H1 (cell line): ENCODE data around the gene APOOL. TPM values are rescaled to one million over a fixed set of nuclear protein-coding genes. Genes with fewer than 3 reads are reported as not detected.

Source experiments
- CTCF ChIA-PET: fragments of 300-600 bp; sonication (Branson Sonifier 250); formaldehyde crosslinking; loops from one replicate; lab custom pipeline; 2021; ENCODE audit not compliant: partially characterized antibody; lab: Charles Lee
- POLR2A ChIA-PET: fragments of 300-600 bp; sonication (Branson Sonifier 250); formaldehyde crosslinking; loops from one replicate; lab custom pipeline; 2021; ENCODE audit warnings: inconsistent platforms; ENCODE audit not compliant: partially characterized antibody; lab: Charles Lee
- DNase-seq, 2 experiments: peaks; one replicate each; pipeline versions ENCODE4 v3.0.0 to v3.0.0-alpha.2; 2010 to 2022; ENCODE audit warnings: low spot score in 2 of 2, low read depth in 1 of 2, mixed read lengths in 1 of 2
- FAIRE-seq: peaks from 2 replicates; lab custom pipeline; 2011; peaks lifted over from hg19 to GRCh38; lab: Jason Lieb, UNC
- H2AFZ ChIP-seq: 2 replicates; pipeline ENCODE4 v1.8.1; 2012; ENCODE audit warnings: low read length, inconsistent platforms
- H2AK5ac ChIP-seq: 2 replicates; pipeline ENCODE4 v1.6.1; 2013; ENCODE audit warnings: low read depth, low read length
- H2BK120ac ChIP-seq: replicated peaks from 2 replicates; pipeline ENCODE3; 2013; ENCODE audit warnings: low read depth, low read length, inconsistent platforms
- H2BK12ac ChIP-seq: 2 replicates; pipeline ENCODE4 v1.6.1; 2013; ENCODE audit warnings: low read depth, low read length
- H2BK15ac ChIP-seq: 2 replicates; pipeline ENCODE4 v1.6.1; 2013; ENCODE audit warnings: low read length
- H2BK20ac ChIP-seq: 2 replicates; pipeline ENCODE4 v1.6.1; 2013; ENCODE audit warnings: low read length
- H2BK5ac ChIP-seq: 2 replicates; pipeline ENCODE4 v1.6.1; 2013; ENCODE audit warnings: low read depth, low read length
- H3K14ac ChIP-seq: 2 replicates; pipeline ENCODE4 v1.6.1; 2013; ENCODE audit warnings: inconsistent platforms; ENCODE audit not compliant: insufficient read length
- H3K18ac ChIP-seq: 2 replicates; pipeline ENCODE4 v1.6.1; 2013; ENCODE audit warnings: low read length; ENCODE audit errors: extremely low read depth
- H3K23ac ChIP-seq: 2 replicates; pipeline ENCODE4 v1.6.1; 2013; ENCODE audit warnings: inconsistent platforms; ENCODE audit not compliant: insufficient read length
- H3K23me2 ChIP-seq: 2 replicates; pipeline ENCODE4 v1.6.1; 2013; ENCODE audit warnings: low read depth, low read length
- H3K27ac ChIP-seq: 2 replicates; pipeline ENCODE4 v1.6.1; 2011; ENCODE audit warnings: low read depth, low read length, inconsistent platforms
- H3K27me3 ChIP-seq, 4 experiments: replicated peaks in 1 of 4; 1 replicate in 1 of 4; 2 replicates in 3 of 4; pipeline versions ENCODE4 v1.6.1 to v1.8.1; 2011 to 2013; ENCODE audit warnings: low read length in 3 of 4, mild to moderate bottlenecking in 3 of 4, inconsistent platforms in 2 of 4, mixed read lengths in 2 of 4, moderate library complexity in 1 of 4; ENCODE audit not compliant: control insufficient read depth in 3 of 4, insufficient read depth in 3 of 4; ENCODE audit errors: extremely low read depth in 1 of 4
- H3K36me3 ChIP-seq, 4 experiments: 2 replicates each; pipeline versions ENCODE4 v1.6.1 to v1.8.1; 2011 to 2013; ENCODE audit warnings: mild to moderate bottlenecking in 4 of 4, low read length in 3 of 4, moderate library complexity in 2 of 4, control low read depth in 1 of 4, inconsistent platforms in 1 of 4; ENCODE audit not compliant: insufficient read depth in 4 of 4, control insufficient read depth in 2 of 4
- H3K4ac ChIP-seq: replicated peaks from 2 replicates; pipeline ENCODE3; 2013; ENCODE audit warnings: low read length, low read depth, mixed read lengths, inconsistent platforms; ENCODE audit not compliant: insufficient read length
- H3K4me1 ChIP-seq, 4 experiments: replicated peaks in 1 of 4; 1 replicate in 1 of 4; 2 replicates in 3 of 4; pipeline versions ENCODE4 v1.6.1 to v1.8.1; 2011 to 2013; ENCODE audit warnings: low read length in 3 of 4, inconsistent platforms in 2 of 4, mixed read lengths in 1 of 4; ENCODE audit not compliant: insufficient read depth in 4 of 4, control insufficient read depth in 3 of 4
- H3K4me2 ChIP-seq, 2 experiments: 2 replicates each; pipeline versions ENCODE4 v1.6.1 to v1.8.1; 2011 to 2013; ENCODE audit warnings: low read depth in 2 of 2, low read length in 2 of 2, control low read depth in 1 of 2, inconsistent platforms in 1 of 2, mild to moderate bottlenecking in 1 of 2; ENCODE audit not compliant: insufficient read depth in 1 of 2
- H3K4me3 ChIP-seq, 4 experiments: fragments of 200-600, 300-600 bp in 1 of 4; sonication (generic), shearing (Covaris generic), sonication (Bioruptor Twin) in 1 of 4; 2 replicates each; pipeline versions ENCODE4 v1.5.1 to v1.8.1; 2011 to 2016; ENCODE audit warnings: low read length in 4 of 4, low read depth in 3 of 4, control low read depth in 2 of 4, inconsistent platforms in 2 of 4, mild to moderate bottlenecking in 2 of 4, mixed read lengths in 1 of 4, moderate library complexity in 1 of 4; ENCODE audit not compliant: insufficient read depth in 2 of 4; ENCODE audit errors: extremely low read depth in 1 of 4
- H3K56ac ChIP-seq: replicated peaks from 2 replicates; pipeline ENCODE3; 2013; ENCODE audit warnings: low read depth, mild to moderate bottlenecking, mixed read lengths, low read length, inconsistent platforms; ENCODE audit not compliant: insufficient read length
- H3K79me1 ChIP-seq: 2 replicates; pipeline ENCODE4 v1.6.1; 2013; ENCODE audit warnings: low read depth, low read length, control low read depth
- H3K79me2 ChIP-seq, 2 experiments: 2 replicates each; pipeline versions ENCODE4 v1.6.1 to v1.8.1; 2012 to 2013; ENCODE audit warnings: low read length in 2 of 2, mild to moderate bottlenecking in 2 of 2, inconsistent platforms in 1 of 2; ENCODE audit not compliant: insufficient read depth in 2 of 2, control insufficient read depth in 1 of 2
- H3K9ac ChIP-seq, 4 experiments: replicated peaks in 1 of 4; 1 replicate in 1 of 4; 2 replicates in 3 of 4; pipeline versions ENCODE4 v1.6.1 to v1.8.1; 2011 to 2013; ENCODE audit warnings: low read depth in 3 of 4, low read length in 3 of 4, control low read depth in 2 of 4, mild to moderate bottlenecking in 2 of 4, moderate library complexity in 2 of 4, inconsistent platforms in 1 of 4; ENCODE audit errors: extremely low read depth in 1 of 4
- H3K9me3 ChIP-seq, 2 experiments: 2 replicates each; pipeline versions ENCODE4 v1.6.1 to v1.8.1; 2012 to 2013; ENCODE audit warnings: mild to moderate bottlenecking in 2 of 2, moderate library complexity in 2 of 2, control low read depth in 1 of 2, inconsistent platforms in 1 of 2, low read depth in 1 of 2, low read length in 1 of 2, mixed read lengths in 1 of 2; ENCODE audit not compliant: insufficient read depth in 2 of 2
- H4K20me1 ChIP-seq, 2 experiments: replicated peaks in 1 of 2; 2 replicates each; pipeline versions ENCODE3 to v1.8.1; 2011 to 2013; ENCODE audit warnings: inconsistent platforms in 2 of 2, low read length in 2 of 2, mild to moderate bottlenecking in 1 of 2; ENCODE audit not compliant: insufficient read depth in 2 of 2, control insufficient read depth in 1 of 2
- H4K5ac ChIP-seq: 2 replicates; pipeline ENCODE4 v1.6.1; 2013; ENCODE audit warnings: low read length, low read depth, mixed read lengths, inconsistent platforms; ENCODE audit not compliant: insufficient read length
- H4K8ac ChIP-seq: 2 replicates; pipeline ENCODE4 v1.8.0; 2013; ENCODE audit warnings: mild to moderate bottlenecking, moderate library complexity, low read length, inconsistent platforms; ENCODE audit not compliant: insufficient read depth; ENCODE audit errors: extremely low read depth
- H4K91ac ChIP-seq: replicated peaks from 2 replicates; pipeline ENCODE3; 2013; ENCODE audit warnings: low read length, mixed read lengths, inconsistent platforms; ENCODE audit not compliant: insufficient read length
- CBX5 ChIP-seq: fragments of 300-800, 300-1000 bp; sonication (generic); IDR thresholded peaks from 2 replicates; pipeline ENCODE4 v1.7.1; 2016; ENCODE audit warnings: antibody characterized with exemption, low read length, low read depth
- CREB1 ChIP-seq: IDR thresholded peaks from 2 replicates; pipeline ENCODE4 v1.6.1; 2012; ENCODE audit warnings: inconsistent platforms
- RNF2 ChIP-seq: fragments of 200-900, 300-1000 bp; sonication (generic); IDR thresholded peaks from 2 replicates; pipeline ENCODE4 v1.7.1; 2016; ENCODE audit warnings: borderline replicate concordance, low read depth, mild to moderate bottlenecking, antibody characterized with exemption, low read length; ENCODE audit not compliant: poor library complexity, severe bottlenecking; ENCODE audit errors: missing control alignments
- SIN3A ChIP-seq, 2 experiments: IDR thresholded peaks in 1 of 2; conservative IDR thresholded peaks in 1 of 2; 2 replicates each; pipeline ENCODE4 v1.6.1; 2011 to 2012; ENCODE audit warnings: low read length in 2 of 2, improper control_type of control experiment in 1 of 2, low read depth in 1 of 2, mild to moderate bottlenecking in 1 of 2
- TCF12 ChIP-seq: IDR thresholded peaks from 2 replicates; pipeline ENCODE4 v1.6.1; 2011; ENCODE audit warnings: low read depth, mild to moderate bottlenecking, low read length
- TEAD4 ChIP-seq: IDR thresholded peaks from 2 replicates; pipeline ENCODE4 v1.6.1; 2012; ENCODE audit warnings: low read depth, low read length, inconsistent platforms, mixed read lengths
- WGBS, 2 experiments: shearing (Covaris generic) in 1 of 2; methylation state at CpG; one replicate each; pipeline versions ENCODE4 v1.1.6 to v1.1.7; 2013 to 2015; ENCODE audit warnings: low lambda C conversion rate in 2 of 2, mixed read lengths in 2 of 2, inconsistent platforms in 1 of 2, low coverage in 1 of 2, missing lambda C conversion rate in 1 of 2; ENCODE audit not compliant: insufficient replicate concordance in 2 of 2, insufficient coverage in 1 of 2, insufficient read length in 1 of 2; ENCODE audit errors: extremely low coverage in 1 of 2, missing lambda C conversion rate in 1 of 2; 5-methylcytosine and 5-hydroxymethylcytosine counted together
- polyA plus RNA-seq, 7 experiments: library from polyadenylated mRNA; depleted of rRNA in 3 of 7; stranded (reverse) in 5 of 7; unstranded in 2 of 7; fragments of >200 nt in 5 of 7; fragments of 200-250 nt in 2 of 7; gene quantifications; 1 replicate in 5 of 7; 2 replicates in 1 of 7; 4 replicates in 1 of 7; pipeline versions ENCODE4 v1.2.1 to v1.2.3, GENCODE V29; 2011 to 2013; ENCODE audit warnings: missing spikeins in 2 of 7, mixed read lengths in 2 of 7
- total RNA-seq: library from RNA; stranded (reverse); fragmentation: NEBNext Ultra II Directional; extraction: Animal tissue kit (Norgen Biotek cat#: 25700); gene quantifications from 2 replicates; pipeline ENCODE4 v1.2.1, GENCODE V29; 2021

The APOOL gene
- total and polyA plus RNA-seq, 2 of the 8 experiments (the other 6 are each of a cell fraction or from before 2014, with no cell fraction given) = 2.4 to 8.1 TPM

GRCh38 chrX:85052205-85052604, 48.5 kb downstream of the APOOL start:
- TF ChIP-seq TEAD4 (no peak), CREB1 (no peak), TCF12 (no peak), RNF2 (no peak), SIN3A (conservative IDR thresholded peaks at IDR 0.05 in 1 of 2, IDR thresholded peaks at IDR 0.05 in 1 of 2; ENCODE audit: low read depth in 1 of 2, low read length in 2 of 2) (no peak), CBX5 (no peak)
- no peak overlapping the region for H3K4me2 ChIP-seq
- ChIA-PET CTCF (interaction anchor here (1.1 kb wide), 1 partner anchor 322 kb away, joined by 3 read pairs; no protein-coding TSS in a partner anchor), POLR2A (no interaction called here)
- no peak overlapping the region for H3K23ac ChIP-seq
- H3K14ac ChIP-seq = no peak overlapping the region
- no peaks in the 10 kb centered on the region for H3K36me3 ChIP-seq
- H3K9me3 ChIP-seq = no peaks in the 10 kb centered on the region
- H2BK15ac ChIP-seq = no peak overlapping the region
- no peak overlapping the region for H3K9ac ChIP-seq
- H3K79me2 ChIP-seq = no peaks in the 10 kb centered on the region
- H3K27me3 ChIP-seq = no peaks in the 10 kb centered on the region
- no peak overlapping the region for H3K18ac ChIP-seq
- no peaks in the 10 kb centered on the region for H4K20me1 ChIP-seq
- WGBS, 2 experiments = 48% methylated on average over 3 of the region's 3 CpGs; no CpG with 5 or more reads in 1 of the 2 experiments
- H4K5ac ChIP-seq = no peak overlapping the region
- H3K4me3 ChIP-seq = no peak overlapping the region
- no peak overlapping the region for H2BK12ac ChIP-seq
- no peaks in the 10 kb centered on the region for H3K79me1 ChIP-seq
- H4K8ac ChIP-seq = no peak overlapping the region
- no peak overlapping the region for H3K27ac ChIP-seq
- no peak overlapping the region for H3K56ac ChIP-seq
- DNase-seq (no peak), FAIRE-seq (no peak)
- no peaks in the 10 kb centered on the region for H3K23me2 ChIP-seq
- H2BK120ac ChIP-seq = no peak overlapping the region
- H2BK20ac ChIP-seq = no peak overlapping the region
- no peak overlapping the region for H2BK5ac ChIP-seq
- no peak overlapping the region for H3K4ac ChIP-seq
- H2AFZ ChIP-seq = no peak overlapping the region
- no peaks in the 10 kb centered on the region for H3K4me1 ChIP-seq
- H4K91ac ChIP-seq = no peak overlapping the region
- H2AK5ac ChIP-seq = no peak overlapping the region
